ENCODE measurements around the gene SYNPR. TPM values are rescaled to one million over a fixed set of nuclear protein-coding genes. Genes with fewer than 3 reads are reported as not detected.

The SYNPR gene
- total RNA-seq, 1 experiment from 2014 or later: 0.17 TPM

GRCh38 chr3:63437858-63438257, 159.8 kb downstream of the SYNPR start:
- H3K27ac Mint-ChIP-seq: peak overlapping the region in 1 of 3 experiments; percentile 18; a peak in 2 of 7 replicates

More at GRCh38 chr3:63437858-63438257, 159.8 kb downstream of the SYNPR start:
- Histone ChIP-seq H3K27ac (ENCODE audit: insufficient read length, low read depth, low read length) (no peak overlapping the region), H4K20me1 (ENCODE audit: control insufficient read depth, insufficient read depth, insufficient read length) (no peaks in the 10 kb centered on the region), H3K23me2 (ENCODE audit: insufficient read length, low read depth, low read length, poor library complexity, severe bottlenecking) (no peaks in the 10 kb centered on the region), H3K9me3 (ENCODE audit: control insufficient read depth, low read depth, low read length) (no peaks in the 10 kb centered on the region), H2BK15ac (ENCODE audit: low read depth, low read length) (no peak overlapping the region), H2AFZ (ENCODE audit: low read length) (no peak overlapping the region), H3K56ac (ENCODE audit: insufficient read length, low read depth, low read length) (no peak overlapping the region), H3K4me1 (ENCODE audit: insufficient read depth, low read length) (peaks cover 7% of the 10 kb centered on the region; the same call in 1 of the 2 replicates), H4K5ac (ENCODE audit: insufficient read length, low read depth, low read length) (no peak overlapping the region), H3K4ac (ENCODE audit: low read depth, low read length) (no peak overlapping the region), H2AK5ac (ENCODE audit: insufficient read length, low read length) (no peak overlapping the region), H2BK20ac (ENCODE audit: low read depth, low read length, poor library complexity, severe bottlenecking) (no peak overlapping the region), H2BK120ac (ENCODE audit: low read depth, low read length, poor library complexity, severe bottlenecking) (no peak overlapping the region), H4K8ac (replicated peaks; ENCODE audit: insufficient read length, low read depth, low read length) (no peak overlapping the region), H3K23ac (ENCODE audit: insufficient read length, low read depth, low read length) (no peak overlapping the region), H3K18ac (ENCODE audit: insufficient read length, low read depth, low read length) (no peak overlapping the region), H3T11ph (ENCODE audit: low read length) (no peak overlapping the region), H3K79me1 (ENCODE audit: insufficient read depth, low read depth, low read length, poor library complexity, severe bottlenecking) (no peaks in the 10 kb centered on the region), H3K14ac (ENCODE audit: insufficient read depth, low read length) (no peak overlapping the region), H2BK5ac (ENCODE audit: insufficient read length, low read length) (no peak overlapping the region), H3K79me2 (ENCODE audit: insufficient read depth, low read length) (no peaks in the 10 kb centered on the region), H4K91ac (ENCODE audit: insufficient read length, low read depth, low read length) (no peak overlapping the region), H3K9ac (ENCODE audit: extremely low read depth, insufficient read length, low read length) (no peak overlapping the region), H2BK12ac (ENCODE audit: insufficient read length, low read depth, low read length) (no peak overlapping the region), H3K27me3 (ENCODE audit: insufficient read depth, low read length) (no peaks in the 10 kb centered on the region), H3K4me2 (ENCODE audit: insufficient read depth, insufficient read length, low read length) (no peak overlapping the region)
- Mint-ChIP-seq H3K4me3 (no peak overlapping the region), H3K36me3 (ENCODE audit: insufficient read depth in 1 of 3, low read depth in 3 of 3) (no peaks in the 10 kb centered on the region), H3K9me3 (no peaks in the 10 kb centered on the region), H3K27me3 (ENCODE audit: low read depth) (no peaks in the 10 kb centered on the region), H3K4me1 (peaks cover 51 to 62% of the 10 kb centered on the region in 2 experiments)
- no peak for DNase-seq
- WGBS (ENCODE audit: extremely low coverage, insufficient read length, low lambda C conversion rate): no CpG with 5 or more reads among the region's 2 CpGs
- TF ChIP-seq, protein P1, sequence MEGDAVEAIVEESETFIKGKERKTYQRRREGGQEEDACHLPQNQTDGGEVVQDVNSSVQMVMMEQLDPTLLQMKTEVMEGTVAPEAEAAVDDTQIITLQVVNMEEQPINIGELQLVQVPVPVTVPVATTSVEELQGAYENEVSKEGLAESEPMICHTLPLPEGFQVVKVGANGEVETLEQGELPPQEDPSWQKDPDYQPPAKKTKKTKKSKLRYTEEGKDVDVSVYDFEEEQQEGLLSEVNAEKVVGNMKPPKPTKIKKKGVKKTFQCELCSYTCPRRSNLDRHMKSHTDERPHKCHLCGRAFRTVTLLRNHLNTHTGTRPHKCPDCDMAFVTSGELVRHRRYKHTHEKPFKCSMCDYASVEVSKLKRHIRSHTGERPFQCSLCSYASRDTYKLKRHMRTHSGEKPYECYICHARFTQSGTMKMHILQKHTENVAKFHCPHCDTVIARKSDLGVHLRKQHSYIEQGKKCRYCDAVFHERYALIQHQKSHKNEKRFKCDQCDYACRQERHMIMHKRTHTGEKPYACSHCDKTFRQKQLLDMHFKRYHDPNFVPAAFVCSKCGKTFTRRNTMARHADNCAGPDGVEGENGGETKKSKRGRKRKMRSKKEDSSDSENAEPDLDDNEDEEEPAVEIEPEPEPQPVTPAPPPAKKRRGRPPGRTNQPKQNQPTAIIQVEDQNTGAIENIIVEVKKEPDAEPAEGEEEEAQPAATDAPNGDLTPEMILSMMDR (conservative IDR thresholded peaks at IDR 0.05): no peak

Data from H9 (cell line).